Breast epithelium (tissue), 3 donors: ENCODE measurements around the gene DNASE1L1.

Experiments
- POLR2AphosphoS5 ChIP-seq, 3 donors: sonication (generic); formaldehyde crosslinking; IDR thresholded peaks; one replicate each; pipeline ENCODE4 v1.6.1; 2017; ENCODE audit warnings: antibody characterized with exemption in 3 of 3
- TF ChIP-seq, protein P1 (sequence below), 3 donors: fragments of 450-650 bp; IDR thresholded peaks; one replicate each; pipeline ENCODE4 v1.5.1; 2016 to 2017; ENCODE audit warnings: antibody characterized with exemption in 3 of 3, mild to moderate bottlenecking in 3 of 3, moderate library complexity in 3 of 3

DNA sequence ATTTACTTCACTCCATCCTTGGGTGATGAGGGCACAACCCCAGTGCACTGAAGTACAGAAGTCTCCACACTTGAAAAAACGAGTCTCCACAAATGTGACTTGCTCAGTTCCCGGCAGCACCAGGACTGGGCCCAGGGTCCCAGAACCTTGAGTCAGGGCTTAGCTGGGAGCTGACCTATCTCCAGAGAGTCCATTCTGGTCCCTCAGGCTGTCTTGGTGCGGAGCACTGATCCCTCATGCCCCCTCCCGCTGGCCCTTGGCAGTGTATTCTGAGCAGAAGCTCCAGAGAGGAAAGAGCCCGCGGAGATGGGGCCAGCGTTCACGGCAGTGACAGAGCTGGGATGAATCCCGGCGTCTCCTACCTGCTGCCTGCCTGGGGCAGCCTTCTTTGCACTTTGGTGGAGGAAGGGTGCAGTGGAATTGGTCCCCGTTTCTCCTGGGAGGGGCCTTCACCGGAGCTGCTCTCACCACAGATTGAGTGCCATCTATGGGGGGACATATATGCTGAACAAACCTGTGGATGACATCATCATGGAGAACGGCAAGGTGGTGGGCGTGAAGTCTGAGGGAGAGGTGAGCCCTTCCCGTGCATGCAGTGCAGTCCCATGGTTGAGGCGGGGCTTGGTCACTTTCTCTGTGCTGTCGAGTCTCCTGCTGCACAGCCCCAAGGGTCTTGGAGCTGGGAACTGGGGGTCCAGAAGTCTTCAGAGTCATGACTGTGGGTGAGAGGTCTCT lies 31.7 kb upstream of the DNASE1L1 start:
- no peak for TF ChIP-seq POLR2AphosphoS5 (IDR thresholded peaks at IDR 0.05)
- TF ChIP-seq, protein P1, sequence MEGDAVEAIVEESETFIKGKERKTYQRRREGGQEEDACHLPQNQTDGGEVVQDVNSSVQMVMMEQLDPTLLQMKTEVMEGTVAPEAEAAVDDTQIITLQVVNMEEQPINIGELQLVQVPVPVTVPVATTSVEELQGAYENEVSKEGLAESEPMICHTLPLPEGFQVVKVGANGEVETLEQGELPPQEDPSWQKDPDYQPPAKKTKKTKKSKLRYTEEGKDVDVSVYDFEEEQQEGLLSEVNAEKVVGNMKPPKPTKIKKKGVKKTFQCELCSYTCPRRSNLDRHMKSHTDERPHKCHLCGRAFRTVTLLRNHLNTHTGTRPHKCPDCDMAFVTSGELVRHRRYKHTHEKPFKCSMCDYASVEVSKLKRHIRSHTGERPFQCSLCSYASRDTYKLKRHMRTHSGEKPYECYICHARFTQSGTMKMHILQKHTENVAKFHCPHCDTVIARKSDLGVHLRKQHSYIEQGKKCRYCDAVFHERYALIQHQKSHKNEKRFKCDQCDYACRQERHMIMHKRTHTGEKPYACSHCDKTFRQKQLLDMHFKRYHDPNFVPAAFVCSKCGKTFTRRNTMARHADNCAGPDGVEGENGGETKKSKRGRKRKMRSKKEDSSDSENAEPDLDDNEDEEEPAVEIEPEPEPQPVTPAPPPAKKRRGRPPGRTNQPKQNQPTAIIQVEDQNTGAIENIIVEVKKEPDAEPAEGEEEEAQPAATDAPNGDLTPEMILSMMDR (IDR thresholded peaks at IDR 0.05) = no peak
